Stimulated activated CD4-positive, alpha-beta T cell treated with anti-CD3 and anti-CD28 coated beads, Interleukin-4, amount 100 ng/mL, for 48 hours (primary cell): ENCODE results near the gene ATAD3C.
"Not testable (repeated sequence)": the region's sequence is repeated elsewhere in the genome, so short reads cannot be mapped to it uniquely, and the experiment has no call there.

Source experiments
- DNase-seq, 2 donors: peaks; one replicate each; pipeline ENCODE4 v3.0.0-alpha.2; 2020; ENCODE audit warnings: low read depth in 2 of 2

ATAD3C gene

GRCh38 chr1:1419363-1419812 is 30.1 kb upstream of the ATAD3C start:
- DNase-seq = no peak

GRCh38 chr1:1419813-1420653 is 29.5 kb upstream of the ATAD3C start:
- no peak for DNase-seq

- DNase-seq = no peak
Measured at GRCh38 chr1:1420654-1421141, 28.8 kb upstream of the ATAD3C start.

GRCh38 chr1:1421147-1421906 is 28.2 kb upstream of the ATAD3C start, which contains the start of gene ANKRD65:
Gene ANKRD65 (minus strand): TSS chr1:1421276. CDS start chr1:1421005, 271 bp downstream.
- no peak for DNase-seq

GRCh38 chr1:1421907-1422464 is 27.5 kb upstream of the ATAD3C start:
- no peak for DNase-seq

GRCh38 chr1:1422465-1423244 is 26.8 kb upstream of the ATAD3C start:
- DNase-seq = no peak

- no peak for DNase-seq
Measured at GRCh38 chr1:1423245-1423597, 26.3 kb upstream of the ATAD3C start.

- DNase-seq = no peak
Measured at GRCh38 chr1:1424707-1425106, 24.8 kb upstream of the ATAD3C start.

GRCh38 chr1:1425426-1425752 is 24.1 kb upstream of the ATAD3C start:
- no peak for DNase-seq

- no peak for DNase-seq
Measured at GRCh38 chr1:1425753-1426495, 23.6 kb upstream of the ATAD3C start.

GRCh38 chr1:1426496-1427105 is 22.9 kb upstream of the ATAD3C start:
- DNase-seq = no peak

- DNase-seq = no peak
Measured at GRCh38 chr1:1427106-1427819, 22.2 kb upstream of the ATAD3C start.

GRCh38 chr1:1427820-1428148 is 21.7 kb upstream of the ATAD3C start:
- no peak for DNase-seq

- no peak for DNase-seq
Measured at GRCh38 chr1:1428174-1428573, 21.3 kb upstream of the ATAD3C start.

- DNase-seq = not testable (repeated sequence)
Measured at GRCh38 chr1:1428967-1429366, 20.5 kb upstream of the ATAD3C start.

GRCh38 chr1:1429671-1430073 is 19.8 kb upstream of the ATAD3C start:
- no peak for DNase-seq

GRCh38 chr1:1430114-1430982 is 19.1 kb upstream of the ATAD3C start:
- no peak for DNase-seq

- DNase-seq = no peak
Measured at GRCh38 chr1:1430992-1431844, 18.3 kb upstream of the ATAD3C start.
